HS-5 (cell line): Measurements from ENCODE around the gene SLC34A1.

Experiments used
- DNase-seq: peaks from one replicate; pipeline ENCODE4 v3.0.0-alpha.2; 2012; ENCODE audit warnings: low read depth

The SLC34A1 gene

GRCh38 chr5:177446200-177447065, 62.2 kb downstream of the SLC34A1 start, which contains the start of gene PRR7:
Gene PRR7 (plus strand): TSS chr5:177446814. CDS start chr5:177455068, 8,254 bp downstream.
- DNase-seq = no peak

GRCh38 chr5:177447066-177447610, 62.9 kb downstream of the SLC34A1 start:
- DNase-seq = no peak

- DNase-seq = peak; percentile 94
Measured at GRCh38 chr5:177447611-177448243, 63.5 kb downstream of the SLC34A1 start.
